ENCODE measurements around the gene FAM222A.

FAM222A gene

GRCh38 chr12:109727039-109727723, 13.6 kb downstream of the FAM222A start:
- no peak for DNase-seq

DNA sequence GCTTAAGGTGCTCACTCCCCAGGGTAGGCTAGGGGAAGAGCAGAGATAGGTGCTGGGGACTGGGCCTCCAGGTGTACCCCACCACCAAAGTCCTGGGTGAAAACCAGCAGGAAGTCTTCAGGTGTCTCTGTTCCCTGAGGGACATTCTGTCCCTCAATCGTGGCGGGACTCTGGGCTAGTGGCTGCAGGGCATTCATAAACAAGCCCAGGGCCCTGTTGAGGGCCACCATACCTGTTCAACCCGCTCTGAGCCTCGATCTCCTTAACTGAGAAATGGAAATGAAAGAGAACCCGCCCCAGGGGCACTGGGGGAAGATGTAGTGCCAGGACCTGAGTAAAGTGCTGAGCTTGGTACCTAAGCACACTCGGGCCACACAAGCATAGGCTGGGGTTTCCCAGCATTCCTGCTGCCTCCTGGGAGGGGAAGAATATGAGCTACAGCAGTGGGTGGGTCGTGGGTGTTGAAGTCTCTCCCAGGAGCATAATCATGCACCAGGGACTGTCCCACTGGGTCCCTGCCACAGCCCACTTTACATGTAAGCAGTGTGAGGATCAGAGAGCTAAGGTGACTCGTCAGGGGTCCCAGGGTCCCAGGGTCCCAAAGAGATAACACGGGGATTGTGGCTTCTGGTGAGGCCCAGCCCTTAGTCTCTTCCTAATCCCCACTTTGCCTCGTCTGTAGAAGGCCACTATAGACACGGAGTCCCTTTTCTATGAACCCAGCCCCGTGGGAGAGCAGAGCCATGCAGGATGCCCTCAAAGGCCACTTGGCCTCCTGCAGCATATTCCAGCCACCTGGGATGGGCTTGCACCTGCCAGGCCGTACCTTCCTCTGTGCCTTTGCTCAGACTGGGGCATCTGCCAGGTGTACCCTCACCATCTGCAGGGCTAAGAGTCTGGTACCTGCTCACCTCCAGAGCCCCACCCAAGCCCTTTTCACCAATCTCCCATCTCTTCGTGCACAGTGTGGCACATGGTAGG, 14.4 kb downstream of the FAM222A start:
- DNase-seq = no peak

GRCh38 chr12:109728921-109729320, 15.3 kb downstream of the FAM222A start:
- DNase-seq = no peak

DNA sequence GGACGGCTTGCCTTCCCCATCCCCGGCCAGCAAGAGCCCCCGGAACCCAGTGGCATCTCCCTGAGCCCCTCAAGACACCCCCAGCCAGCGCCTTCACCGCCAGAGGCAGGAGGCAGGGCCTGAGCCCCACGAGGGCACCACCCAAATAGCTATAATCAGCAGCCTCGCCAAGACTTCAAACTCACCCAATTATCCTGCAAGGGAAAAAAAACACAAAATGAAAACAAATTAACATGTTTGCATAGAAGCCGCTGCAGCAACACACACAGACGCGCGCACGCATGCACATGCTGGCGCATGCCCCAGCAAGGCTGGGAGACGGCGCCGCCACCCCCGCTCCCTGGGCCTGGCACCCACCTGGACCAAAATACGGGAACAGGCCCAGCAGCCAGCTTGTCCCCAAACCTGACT, 15.8 kb downstream of the FAM222A start:
- no peak for DNase-seq

- no peak for DNase-seq
Observed at GRCh38 chr12:109729801-109730200, 16.2 kb downstream of the FAM222A start.

GRCh38 chr12:109730306-109731145, 16.9 kb downstream of the FAM222A start:
- DNase-seq = no peak

- no peak for DNase-seq
Observed at GRCh38 chr12:109731231-109731731, 17.7 kb downstream of the FAM222A start.

GRCh38 chr12:109731806-109732205, 18.2 kb downstream of the FAM222A start:
- DNase-seq = no peak

GRCh38 chr12:109732321-109733305, 19.0 kb downstream of the FAM222A start:
- no peak for DNase-seq

DNA sequence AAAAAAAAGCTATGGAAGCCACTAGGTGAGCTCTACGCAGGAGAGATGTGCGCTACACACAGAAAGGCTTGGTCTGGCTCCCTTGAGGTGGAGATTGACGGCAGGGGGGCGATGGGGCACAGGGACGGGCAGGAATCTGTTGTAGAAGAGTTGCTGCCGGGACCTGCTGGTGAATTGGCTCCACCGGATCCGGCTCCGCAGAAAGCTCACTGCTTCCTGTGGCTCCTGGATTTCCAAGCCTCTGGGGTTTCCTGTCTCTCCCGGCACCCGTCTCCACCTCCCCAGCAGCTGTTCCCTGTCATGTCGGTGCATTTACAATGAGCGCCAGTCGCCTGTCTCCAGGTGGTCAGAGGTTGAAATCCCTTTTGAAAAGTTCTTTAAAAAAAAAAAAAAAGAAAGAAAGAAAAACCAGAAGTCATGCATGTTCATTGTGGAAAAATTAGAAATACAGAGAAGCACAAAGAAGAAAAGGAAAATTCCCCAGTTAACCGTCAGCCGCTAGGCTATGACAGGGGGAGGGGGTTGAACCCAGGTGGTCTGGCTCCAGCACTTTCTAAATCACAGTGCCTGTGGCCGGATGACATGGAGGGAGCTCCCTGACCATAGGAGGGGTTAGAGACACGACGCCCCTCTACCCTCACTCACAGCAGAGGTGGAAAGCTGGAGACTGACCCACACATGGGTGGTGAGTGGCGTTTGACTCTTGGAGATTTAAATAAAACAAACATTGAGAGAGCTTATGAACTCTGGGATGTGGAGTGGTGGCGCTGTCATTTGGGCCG, 20.8 kb downstream of the FAM222A start:
- DNase-seq = no peak

GRCh38 chr12:109735051-109735521, 21.5 kb downstream of the FAM222A start:
- no peak for DNase-seq

DNA sequence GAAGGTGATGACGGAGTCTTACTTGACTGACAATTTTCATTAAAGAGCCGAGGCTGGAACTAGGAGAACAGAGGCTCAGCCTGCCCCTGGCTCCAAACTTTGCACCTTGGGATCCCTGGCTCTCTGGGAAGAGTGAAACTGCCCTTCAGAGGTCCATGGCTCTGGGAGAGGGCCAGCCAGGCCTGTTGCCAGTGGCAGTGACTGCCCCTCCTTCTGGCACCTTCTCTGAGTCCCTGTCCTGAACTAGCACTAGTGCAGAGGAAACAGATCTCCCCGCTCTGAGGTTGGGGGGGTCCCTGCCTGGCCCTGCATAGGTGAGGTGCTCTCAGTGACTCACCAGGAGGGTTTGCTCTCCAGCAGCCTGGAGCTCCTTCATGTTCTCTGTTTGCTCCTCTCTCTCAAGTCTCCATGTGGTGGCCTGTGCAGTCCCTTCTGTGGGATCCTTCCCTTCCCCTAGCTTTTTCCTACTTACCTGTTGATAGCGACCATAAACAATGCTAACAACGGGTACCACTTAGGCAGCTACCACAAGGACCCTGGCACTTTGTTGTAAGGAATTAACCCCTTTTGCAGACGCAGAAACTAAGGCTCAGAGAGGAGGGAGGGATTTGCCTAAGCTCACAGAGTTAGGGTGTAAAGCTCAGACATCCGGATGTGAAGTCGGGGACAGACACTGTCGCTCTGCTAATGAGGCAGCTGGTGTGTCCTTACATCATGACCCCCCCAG, 22.4 kb downstream of the FAM222A start:
- DNase-seq = no peak

DNA sequence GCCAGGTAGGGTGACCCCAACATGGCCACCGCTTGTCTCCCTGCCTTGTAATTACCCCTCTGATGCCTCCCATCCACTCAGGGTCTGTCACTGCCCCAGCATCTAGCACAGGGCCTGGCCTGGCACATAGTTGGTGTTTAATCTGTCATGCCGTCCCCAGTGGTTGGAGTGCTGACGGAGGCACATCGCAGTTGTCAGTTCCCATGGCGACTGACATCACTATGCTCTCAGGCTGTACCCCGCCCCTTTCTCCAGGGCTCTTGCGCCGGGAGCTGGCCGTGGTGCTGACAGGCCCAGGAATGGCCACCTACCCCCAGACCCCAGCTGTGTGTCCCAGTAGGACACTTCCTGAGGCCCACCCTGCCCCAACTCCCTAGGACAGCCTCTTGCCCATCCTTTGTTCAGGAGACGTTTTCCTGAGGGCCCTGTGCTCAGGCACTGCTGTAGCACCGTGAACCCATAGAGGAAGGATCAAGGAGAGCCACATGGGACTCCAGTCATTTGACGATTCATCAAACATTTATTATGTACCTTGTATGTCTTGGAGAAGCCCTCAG, 23.0 kb downstream of the FAM222A start:
- no peak for DNase-seq

DNA sequence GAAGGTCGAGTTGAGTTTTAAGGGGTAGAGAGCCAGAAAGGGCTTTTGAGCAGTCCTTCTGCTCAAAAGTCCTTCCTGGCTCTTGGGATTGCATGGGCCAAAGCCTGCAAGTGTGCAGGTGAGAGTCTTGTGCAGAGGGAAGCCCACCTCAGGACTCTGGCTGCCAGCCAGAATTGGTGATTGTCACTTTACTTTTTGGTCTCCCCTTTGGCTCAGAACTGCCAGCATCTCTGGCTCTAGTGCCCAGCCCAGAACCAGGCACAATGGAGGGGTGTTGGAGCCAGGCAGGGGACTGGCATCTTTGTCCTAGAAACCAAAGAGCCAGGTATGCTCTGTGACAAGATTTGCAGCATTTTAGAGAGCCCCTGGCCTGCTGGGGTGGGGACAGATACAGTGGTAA, 23.5 kb downstream of the FAM222A start:
- no peak for DNase-seq

DNA sequence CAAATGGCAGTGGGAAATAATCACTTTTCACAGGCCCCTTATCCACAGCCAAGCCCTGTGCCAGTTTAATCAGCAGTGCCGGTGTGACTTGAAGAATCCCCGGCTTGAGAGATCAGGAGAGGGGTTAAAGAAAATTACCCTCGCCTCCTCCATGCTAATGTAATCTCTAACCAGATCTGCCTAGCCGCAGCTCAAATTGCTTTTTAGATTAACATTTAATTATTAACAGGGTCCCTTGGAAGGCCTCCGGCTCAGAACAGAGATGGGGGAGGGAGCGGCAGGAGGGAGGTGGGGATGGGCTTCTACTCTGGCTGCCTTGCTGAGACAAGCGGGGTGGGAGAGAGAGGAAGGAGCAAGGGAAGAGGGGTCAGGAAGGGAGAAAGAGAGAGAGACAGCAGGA, 24.0 kb downstream of the FAM222A start:
- DNase-seq = no peak

GRCh38 chr12:109738209-109738608, 24.6 kb downstream of the FAM222A start:
- no peak for DNase-seq

DNA sequence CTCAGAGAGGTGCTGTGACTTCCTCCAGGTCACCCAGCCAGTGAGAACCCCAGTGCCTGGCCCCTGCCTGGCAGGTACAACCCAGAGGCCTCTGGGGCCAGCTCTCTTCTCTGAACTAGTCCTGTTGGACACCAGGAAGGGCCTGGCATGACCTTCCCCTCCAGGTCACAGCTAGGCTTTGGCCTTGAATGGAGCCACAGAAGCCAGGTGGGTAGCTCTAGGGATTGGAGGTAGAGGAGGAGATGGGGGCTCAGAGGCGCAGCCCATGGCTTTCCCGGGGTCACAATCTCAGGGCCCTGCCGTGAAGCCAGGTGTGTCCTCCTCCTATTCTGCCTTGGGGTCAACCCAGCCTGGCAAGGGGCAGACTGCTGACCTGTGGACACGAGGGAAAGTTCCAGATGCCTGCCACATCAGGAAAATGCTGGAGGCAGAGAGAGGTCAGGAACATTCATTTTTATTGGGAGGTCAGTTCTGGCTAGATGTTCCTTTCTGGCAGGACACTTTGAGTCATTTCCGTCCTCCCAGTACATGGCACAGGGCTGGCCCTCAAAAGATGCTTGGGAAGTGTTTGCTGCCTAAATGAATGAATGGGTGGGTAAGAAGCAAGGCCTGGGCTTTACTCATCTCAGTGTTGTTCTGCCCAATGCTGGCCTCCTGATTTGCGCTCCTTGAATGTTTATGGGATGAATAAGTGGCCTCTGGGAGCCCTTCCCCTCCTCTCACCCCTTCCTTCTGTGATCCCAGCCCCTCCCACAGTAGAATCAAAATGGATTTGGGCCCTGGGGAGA, 25.4 kb downstream of the FAM222A start:
- no peak for DNase-seq
